Measurements from ENCODE around the gene RTL3.

DNA sequence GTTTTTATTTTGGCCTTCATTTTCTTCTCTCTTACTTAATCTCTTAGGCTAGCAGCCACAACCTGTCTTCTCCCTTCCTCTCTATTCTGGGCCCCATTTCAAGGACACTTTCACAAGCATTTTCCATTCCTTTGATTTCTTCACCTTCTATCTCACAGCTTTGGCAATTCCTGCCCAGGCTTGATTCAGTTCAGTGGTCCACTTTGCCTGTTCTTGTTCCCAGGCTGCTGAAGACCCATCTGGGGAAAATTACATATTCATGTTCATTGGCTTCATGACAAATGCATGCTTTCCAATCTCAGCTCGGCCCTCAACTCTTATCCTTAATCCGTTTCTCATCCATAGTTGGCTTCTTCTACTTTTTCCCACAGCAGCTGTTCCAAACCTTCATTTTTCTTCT, 49.7 kb upstream of the RTL3 start:
- TF ChIP-seq POLR2A (IDR thresholded peaks at IDR 0.05; ENCODE audit: low read depth, low read length) (no peak), PAX5 (IDR thresholded peaks at IDR 0.05; ENCODE audit: insufficient read depth, low read length, severe bottlenecking) (no peak)

Measured in GM12891 (cell line).